ENCODE measurements around the gene PLLP.

DNA sequence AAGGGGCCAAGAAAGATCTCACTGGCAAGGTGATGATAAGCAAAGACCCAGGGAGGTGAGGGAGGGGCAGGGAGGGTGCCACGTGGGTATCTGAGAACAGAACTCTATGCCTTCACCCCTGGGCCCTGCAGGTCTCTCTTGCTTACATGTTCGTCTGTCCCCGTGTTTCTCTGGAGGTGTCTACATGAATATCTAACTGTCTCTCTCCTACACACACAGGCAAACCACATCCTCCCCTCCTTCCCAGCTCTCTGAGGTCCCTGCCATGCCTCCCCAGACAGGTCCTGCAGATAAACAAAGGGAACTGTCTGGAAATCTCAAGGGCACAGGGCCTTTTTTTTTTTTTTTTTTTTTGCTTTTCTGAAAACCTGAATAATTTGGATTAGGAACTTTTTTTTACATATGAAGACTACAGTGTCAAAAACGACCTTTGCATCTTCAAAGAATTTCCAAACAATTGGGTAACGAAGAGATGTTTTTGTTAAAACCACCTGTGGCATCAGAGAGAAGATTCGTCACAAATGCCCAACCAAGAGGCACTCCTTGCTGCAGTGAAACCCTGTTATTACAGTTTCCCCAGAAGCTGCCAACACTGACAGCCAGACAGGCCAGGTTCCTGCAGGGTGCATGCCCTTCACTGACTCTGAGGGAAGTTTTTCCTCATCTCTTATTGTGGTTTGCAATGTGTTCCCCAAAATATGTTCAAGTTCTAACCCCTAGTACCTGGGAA is 17.8 kb downstream of the PLLP start:
- TF ChIP-seq, protein P1, sequence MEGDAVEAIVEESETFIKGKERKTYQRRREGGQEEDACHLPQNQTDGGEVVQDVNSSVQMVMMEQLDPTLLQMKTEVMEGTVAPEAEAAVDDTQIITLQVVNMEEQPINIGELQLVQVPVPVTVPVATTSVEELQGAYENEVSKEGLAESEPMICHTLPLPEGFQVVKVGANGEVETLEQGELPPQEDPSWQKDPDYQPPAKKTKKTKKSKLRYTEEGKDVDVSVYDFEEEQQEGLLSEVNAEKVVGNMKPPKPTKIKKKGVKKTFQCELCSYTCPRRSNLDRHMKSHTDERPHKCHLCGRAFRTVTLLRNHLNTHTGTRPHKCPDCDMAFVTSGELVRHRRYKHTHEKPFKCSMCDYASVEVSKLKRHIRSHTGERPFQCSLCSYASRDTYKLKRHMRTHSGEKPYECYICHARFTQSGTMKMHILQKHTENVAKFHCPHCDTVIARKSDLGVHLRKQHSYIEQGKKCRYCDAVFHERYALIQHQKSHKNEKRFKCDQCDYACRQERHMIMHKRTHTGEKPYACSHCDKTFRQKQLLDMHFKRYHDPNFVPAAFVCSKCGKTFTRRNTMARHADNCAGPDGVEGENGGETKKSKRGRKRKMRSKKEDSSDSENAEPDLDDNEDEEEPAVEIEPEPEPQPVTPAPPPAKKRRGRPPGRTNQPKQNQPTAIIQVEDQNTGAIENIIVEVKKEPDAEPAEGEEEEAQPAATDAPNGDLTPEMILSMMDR (conservative IDR thresholded peaks at IDR 0.05; ENCODE audit: low read length) = no peak
- TF ChIP-seq EZH2phosphoT487 (IDR thresholded peaks at IDR 0.05; ENCODE audit: borderline replicate concordance, low read depth, low read length) = no peak

All from OCI-LY7 (cell line).